CD4-positive, alpha-beta T cell treated with Interferon alpha-2 for 1 hour (primary cell): ENCODE measurements around the gene RNF145.

Experiments used
- DNase-seq, 2 donors: peaks; one replicate each; pipeline ENCODE4 v3.0.0-alpha.2; 2020 to 2022

The RNF145 gene

DNA sequence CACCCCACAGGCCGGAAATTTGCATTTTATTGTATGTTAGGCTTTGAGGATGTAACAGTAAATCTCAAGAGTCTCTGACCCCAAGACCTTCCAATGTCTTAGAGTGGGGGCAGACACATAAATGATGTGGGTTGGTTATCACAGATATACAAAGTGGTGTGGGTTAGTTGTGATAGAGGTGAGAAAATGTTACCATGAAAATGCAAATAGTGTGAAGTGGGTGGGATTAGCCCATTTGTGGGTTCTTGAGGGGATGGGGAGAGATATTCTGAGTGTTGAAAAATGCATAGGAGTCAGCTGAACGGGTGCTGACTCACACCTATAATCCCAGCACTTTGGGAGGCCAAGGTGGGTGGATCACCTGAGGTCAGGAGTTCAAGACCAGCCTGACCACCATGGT is 7.9 kb upstream of the RNF145 start:
- no peak for DNase-seq

GRCh38 chr5:159216454-159216853 is 7.1 kb upstream of the RNF145 start:
- DNase-seq: no peak

DNA sequence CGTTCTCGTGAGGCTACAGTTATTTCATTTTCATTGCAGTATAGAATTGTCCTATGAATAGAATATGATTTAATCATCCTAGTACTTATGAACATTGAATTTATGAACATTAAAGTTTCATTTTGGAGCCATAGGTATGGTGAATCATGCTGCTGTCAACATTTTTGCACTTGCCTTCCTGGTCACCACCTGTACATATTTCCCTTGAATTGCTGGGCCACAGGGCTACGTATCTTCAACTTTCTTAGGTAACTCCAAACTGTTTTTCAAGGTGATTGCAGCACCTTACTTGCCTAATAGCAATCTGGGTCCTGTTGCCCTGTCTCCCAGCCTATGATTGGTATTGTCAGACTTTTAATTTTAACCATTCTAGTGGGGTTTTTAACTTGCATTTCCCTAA is 6.5 kb upstream of the RNF145 start:
- no peak for DNase-seq

GRCh38 chr5:159214486-159215271 is 5.3 kb upstream of the RNF145 start:
- no peak for DNase-seq

GRCh38 chr5:159212657-159213462 is 3.5 kb upstream of the RNF145 start:
- no peak for DNase-seq

GRCh38 chr5:159211729-159212174 is 2.4 kb upstream of the RNF145 start:
- DNase-seq: no peak

- no peak for DNase-seq
These were observed 1.5 kb upstream of the RNF145 start for GRCh38 chr5:159210846-159211245.

GRCh38 chr5:159210210-159210661 is 883 bp upstream of the RNF145 start:
- DNase-seq: peak in 1 of 2 donors; percentile 11

DNA sequence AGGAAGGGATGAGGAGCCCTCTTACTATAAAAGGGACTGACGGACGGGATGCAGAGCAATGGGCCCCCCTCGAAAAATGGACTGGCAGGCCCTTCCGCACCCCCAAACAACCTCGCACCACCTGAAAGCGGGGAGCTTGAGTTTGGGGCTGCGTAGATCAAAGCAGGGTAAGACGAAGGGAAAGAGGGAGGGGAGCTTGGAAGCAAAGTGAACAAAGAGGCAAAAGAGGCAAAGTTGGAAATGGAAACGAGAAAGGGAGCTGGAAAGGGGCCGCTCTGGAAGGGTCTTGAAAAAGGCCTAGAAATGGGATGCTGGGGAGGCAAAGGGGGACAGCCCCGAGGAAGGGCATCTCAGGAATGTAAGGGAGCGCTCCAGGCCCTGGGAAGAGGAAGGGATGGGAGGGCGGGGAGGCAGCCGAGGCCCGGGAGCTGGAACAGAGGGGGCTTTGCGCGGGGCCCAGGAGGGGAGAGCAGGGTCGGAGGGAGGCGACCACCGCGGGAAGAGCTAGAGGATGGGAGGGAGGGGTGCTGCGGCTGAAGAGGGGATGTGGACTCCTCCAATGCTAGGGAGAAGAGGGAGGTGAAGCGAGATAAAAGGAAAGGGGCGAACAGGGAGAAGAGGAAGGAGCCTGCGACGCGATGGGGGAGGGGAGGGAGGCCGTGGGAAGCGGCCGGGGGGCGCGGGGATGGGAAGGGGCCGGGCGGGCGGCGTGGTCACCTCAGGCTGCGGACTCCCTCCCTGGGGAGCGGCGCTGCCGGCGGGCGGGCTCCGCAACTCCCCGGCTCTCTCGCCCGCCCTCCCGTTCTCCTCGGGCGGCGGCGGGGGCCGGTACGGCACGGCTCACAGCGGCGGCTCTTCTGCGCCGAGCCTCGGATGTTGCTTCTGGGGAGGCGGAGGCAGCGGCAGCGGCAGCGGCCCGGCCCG is 577 bp downstream of the RNF145 start:
- no peak for DNase-seq

GRCh38 chr5:159207686-159208513 is 1.5 kb downstream of the RNF145 start:
- DNase-seq: peak; percentile 86 to 88

GRCh38 chr5:159207222-159207685 is 2.1 kb downstream of the RNF145 start:
- DNase-seq: no peak

GRCh38 chr5:159206818-159207217 is 2.5 kb downstream of the RNF145 start:
- DNase-seq: peak in 1 of 2 donors; percentile 13

DNA sequence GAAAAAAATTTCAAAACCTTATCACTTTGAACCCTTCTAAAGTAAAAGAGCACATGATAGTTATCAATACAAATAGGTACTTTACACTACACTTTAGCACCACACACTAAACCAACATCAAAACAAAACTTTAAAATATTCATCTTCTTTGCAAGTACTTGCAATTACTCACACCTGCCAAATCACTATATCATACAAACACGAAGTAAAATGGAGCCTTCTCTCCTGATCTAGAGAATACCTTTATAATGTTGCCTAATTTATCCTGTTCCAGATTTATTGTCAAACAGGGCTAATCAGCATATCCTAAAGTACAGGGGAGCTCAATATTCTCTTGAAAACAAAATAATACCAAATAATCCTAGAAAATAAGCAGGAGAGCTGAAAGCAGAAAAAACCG is 3.0 kb downstream of the RNF145 start:
- peak in 1 of 2 donors; percentile 19 for DNase-seq

DNA sequence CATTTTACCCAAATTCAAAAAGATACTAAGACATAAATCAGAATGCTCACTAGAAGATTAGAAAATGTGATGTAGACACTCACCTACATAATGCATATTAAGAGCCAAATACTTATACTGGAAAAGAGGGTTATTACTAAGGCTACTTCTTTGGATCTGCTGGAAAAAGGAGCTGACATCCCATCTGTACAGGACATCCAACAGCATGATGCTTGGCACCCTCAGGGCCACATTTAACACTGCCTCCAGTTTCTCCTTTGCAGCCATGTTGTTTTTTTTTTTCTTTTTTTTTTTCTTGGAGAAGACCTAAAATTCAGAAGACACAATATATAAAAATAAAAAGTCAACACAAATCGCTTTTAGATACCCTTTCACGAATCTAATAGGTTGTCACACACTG is 6.0 kb downstream of the RNF145 start:
- DNase-seq: no peak

DNA sequence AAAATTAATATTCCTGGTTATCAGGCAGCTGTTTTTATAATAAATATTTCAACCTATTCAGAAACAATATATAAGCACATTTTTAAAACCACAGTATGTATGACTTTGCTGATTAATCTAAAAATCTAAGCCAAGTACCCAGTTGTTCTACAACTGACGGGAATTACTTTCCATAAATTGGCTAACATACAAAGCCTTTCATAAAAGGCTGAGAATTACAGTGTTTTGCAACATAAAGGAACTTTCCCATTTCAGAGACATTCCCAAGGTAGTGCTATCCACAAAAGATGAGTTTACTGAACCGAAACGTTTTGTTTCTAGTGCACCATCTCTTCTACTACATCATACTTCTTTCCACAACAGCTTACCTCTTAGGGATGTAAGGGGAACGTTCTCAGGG is 7.2 kb downstream of the RNF145 start:
- DNase-seq: no peak

- no peak for DNase-seq
These were observed 9.6 kb downstream of the RNF145 start for GRCh38 chr5:159199780-159200179.

DNA sequence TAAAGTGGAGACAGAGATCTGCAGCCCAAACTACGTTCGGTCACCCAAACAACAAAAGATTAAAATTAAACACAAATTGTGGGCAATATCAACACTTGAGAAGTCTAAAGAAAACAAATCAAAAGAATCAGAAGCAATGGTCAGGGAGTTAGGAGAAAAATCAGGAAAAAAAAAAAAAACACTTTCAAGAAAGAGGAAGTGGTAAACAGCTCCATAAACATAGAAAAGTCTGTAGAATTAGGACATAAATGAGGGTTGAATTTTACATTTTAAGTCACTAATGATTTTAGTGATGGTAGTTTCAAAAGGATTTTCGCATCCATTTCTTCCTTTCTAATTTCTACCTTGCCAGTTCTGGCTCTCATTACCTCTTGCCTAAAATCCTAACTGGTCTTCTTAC is 10.1 kb downstream of the RNF145 start:
- no peak for DNase-seq

GRCh38 chr5:159198063-159199036 is 11.0 kb downstream of the RNF145 start:
- DNase-seq: peak in 1 of 2 donors; percentile 42

- no peak for DNase-seq
These were observed 13.6 kb downstream of the RNF145 start for GRCh38 chr5:159195775-159196174.

DNA sequence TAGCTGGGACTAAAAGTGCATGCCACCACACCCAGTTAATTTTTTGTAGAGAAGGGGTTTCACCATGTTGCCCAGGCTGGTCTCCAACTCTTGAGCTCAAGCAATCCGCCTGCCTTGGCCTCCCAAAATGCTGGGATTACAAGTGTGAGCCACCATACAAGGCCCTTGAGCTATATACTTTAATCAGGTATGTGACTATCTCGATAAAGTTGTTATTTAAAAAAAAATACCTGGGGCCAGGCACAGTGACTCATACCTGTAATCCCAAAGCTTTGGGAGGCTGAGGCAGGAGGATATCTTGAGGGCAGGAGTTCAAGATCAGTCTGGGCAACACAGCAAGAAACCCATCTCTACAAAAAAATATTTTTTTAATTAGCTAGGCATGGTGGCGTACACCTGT is 19.2 kb downstream of the RNF145 start:
- no peak for DNase-seq

DNA sequence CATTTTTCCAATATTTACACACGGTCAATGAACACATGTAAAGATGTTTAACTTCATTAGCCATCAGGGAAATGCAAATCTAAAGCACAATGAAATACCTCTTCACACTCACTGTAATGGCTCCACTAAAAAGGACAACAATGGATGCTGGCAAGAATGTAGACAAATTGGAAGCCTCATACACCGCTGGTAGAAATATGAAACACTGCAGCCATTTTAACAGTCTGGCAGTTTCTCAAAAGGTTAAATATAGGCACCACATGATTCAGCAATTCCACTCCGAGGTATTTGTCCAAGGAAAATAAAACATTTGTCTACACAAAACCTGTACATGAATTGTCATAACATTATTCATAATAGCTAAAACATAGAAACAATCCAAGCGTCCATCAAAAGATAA is 20.0 kb downstream of the RNF145 start:
- no peak for DNase-seq
